ENCODE data around the gene SLC43A2. TPM values are rescaled to one million over a fixed set of nuclear protein-coding genes. Genes with fewer than 3 reads are reported as not detected.

Gene SLC43A2
- total and polyA plus RNA-seq, 10 of the 15 experiments (the other 5 are each of a cell fraction or from before 2014, with no cell fraction given) = 0.03 to 14.0 (median 5.3) TPM

GRCh38 chr17:1648173-1648962, 19.7 kb upstream of the SLC43A2 start (continued):
- TF ChIP-seq KAT2A (conservative IDR thresholded peaks at IDR 0.05; ENCODE audit: control insufficient read depth, low read depth, low read length) (no peak), NR2C1 (IDR thresholded peaks at IDR 0.05) (no peak), ATF2 (IDR thresholded peaks at IDR 0.05; ENCODE audit: low read length) (no peak)

- CTCF ChIA-PET = interaction anchor here (0.9 to 2.8 kb wide), 6 partner anchors 10 to 74 kb away, joined by 3 to 25 read pairs (median 10); no protein-coding TSS in a partner anchor
- peaks cover 10 to 17% of the 10 kb centered on the region in 2 experiments; a peak in 3 of 4 replicates for H3K36me3 ChIP-seq (ENCODE audit: control insufficient read depth in 2 of 2, insufficient read depth in 2 of 2, low read length in 1 of 2)
- no peak overlapping the region for H2AFZ ChIP-seq (ENCODE audit: control insufficient read depth, low read depth, low read length)
- in situ Hi-C loops (cut with MboI) = no loop called here
- ATAC-seq (no peak), DNase-seq (ENCODE audit: low read depth, low spot score) (no peak), FAIRE-seq (no peak)
- H3K4me1 ChIP-seq (ENCODE audit: control insufficient read depth, insufficient read depth, low read length) = peaks cover 38% of the 10 kb centered on the region
- WGBS (ENCODE audit: insufficient coverage, insufficient replicate concordance, low lambda C conversion rate, missing lambda C conversion rate) = 78% methylated on average over 11 of the region's 11 CpGs
- H3K79me2 ChIP-seq (ENCODE audit: control insufficient read depth, insufficient read depth, low read length) = peaks cover 5% of the 10 kb centered on the region
- H3K27me3 ChIP-seq (replicated peaks in 1 of 2; ENCODE audit: control insufficient read depth in 2 of 2, insufficient read depth in 2 of 2, low read length in 1 of 2) = no peaks in the 10 kb centered on the region
- POLR2A ChIA-PET = interaction anchor here (0.8 kb wide), 1 partner anchor 40 kb away, joined by 3 read pairs; no protein-coding TSS in a partner anchor
- H3K27ac ChIP-seq (ENCODE audit: control insufficient read depth, insufficient read depth) = no peak overlapping the region
- no TSS peak for BruUV-seq (replicated peaks)
- SMC1A ChIA-PET (ENCODE audit: uncharacterized antibody, unreplicated experiment) = interaction anchor here (0.9 to 1.5 kb wide), 2 partner anchors 70 to 435 kb away, joined by 3 to 4 read pairs; no protein-coding TSS in a partner anchor
- H3K9ac ChIP-seq (ENCODE audit: control insufficient read depth, insufficient read depth, low read length) = no peak overlapping the region
- intact Hi-C loops (cut with micrococcal nuclease; ENCODE audit: unreplicated experiment) = loop anchor here (10.0 kb wide), 1 partner anchor 373 kb away; the partner anchor contains the start of genes BHLHA9 and TRARG1
- 0 out of 2 replicates have a peak overlapping the region, but pooled peaks have one; percentile 61 for H3K4me3 ChIP-seq
- no peak overlapping the region; the same call in 1 of the 2 replicates for H3K4me2 ChIP-seq (ENCODE audit: control insufficient read depth, insufficient read depth)
- H3K9me3 ChIP-seq (replicated peaks; ENCODE audit: control insufficient read depth, insufficient read depth, low read length) = no peaks in the 10 kb centered on the region
- RAD21 ChIA-PET (ENCODE audit: unreplicated experiment) = interaction anchor here (1.5 to 2.7 kb wide), 4 partner anchors 18 to 81 kb away, joined by 4 to 28 read pairs (median 8); partner anchors contain the start of gene SLC43A2
- no peaks in the 10 kb centered on the region for H4K20me1 ChIP-seq (ENCODE audit: control insufficient read depth, insufficient read depth)
- TF ChIP-seq HDAC6 (IDR thresholded peaks at IDR 0.05; ENCODE audit: unreplicated experiment) = no peak
- TF ChIP-seq PKNOX1 (IDR thresholded peaks at IDR 0.05) = no peak
- TF ChIP-seq CEBPB (IDR thresholded peaks at IDR 0.05; ENCODE audit: borderline replicate concordance in 1 of 2, low read depth in 2 of 2, low read length in 2 of 2) = no peak
- TF ChIP-seq E2F8 (IDR thresholded peaks at IDR 0.05; ENCODE audit: low read depth, partially characterized antibody) = no peak
- TF ChIP-seq E4F1 (IDR thresholded peaks at IDR 0.05; ENCODE audit: borderline replicate concordance, partially characterized antibody) = no peak
- TF ChIP-seq ZSCAN29 (IDR thresholded peaks at IDR 0.05) = no peak
- no peak for TF ChIP-seq SPI1 (IDR thresholded peaks at IDR 0.05; ENCODE audit: borderline replicate concordance, insufficient read depth, low read depth, low read length)
- no peak for TF ChIP-seq SIX5 (IDR thresholded peaks at IDR 0.05; ENCODE audit: low read depth, low read length, severe bottlenecking)
- no peak for TF ChIP-seq MAX (IDR thresholded peaks at IDR 0.05; ENCODE audit: low read depth, low read length)
These were observed 19.2 kb upstream of the SLC43A2 start for GRCh38 chr17:1647802-1648171.

All from GM12878 (cell line).